Stimulated activated CD4-positive, alpha-beta T cell treated with anti-CD3 and anti-CD28 coated beads, Interleukin-15, amount 100 ng/mL, for 24 hours (primary cell): ENCODE data around the gene SLC43A3.
"Not testable (repeated sequence)": the region's sequence is repeated elsewhere in the genome, so short reads cannot be mapped to it uniquely, and the experiment has no call there.

Experiments
- DNase-seq: peaks from one replicate; pipeline ENCODE4 v3.0.0-alpha.2; 2020

SLC43A3 gene

DNA sequence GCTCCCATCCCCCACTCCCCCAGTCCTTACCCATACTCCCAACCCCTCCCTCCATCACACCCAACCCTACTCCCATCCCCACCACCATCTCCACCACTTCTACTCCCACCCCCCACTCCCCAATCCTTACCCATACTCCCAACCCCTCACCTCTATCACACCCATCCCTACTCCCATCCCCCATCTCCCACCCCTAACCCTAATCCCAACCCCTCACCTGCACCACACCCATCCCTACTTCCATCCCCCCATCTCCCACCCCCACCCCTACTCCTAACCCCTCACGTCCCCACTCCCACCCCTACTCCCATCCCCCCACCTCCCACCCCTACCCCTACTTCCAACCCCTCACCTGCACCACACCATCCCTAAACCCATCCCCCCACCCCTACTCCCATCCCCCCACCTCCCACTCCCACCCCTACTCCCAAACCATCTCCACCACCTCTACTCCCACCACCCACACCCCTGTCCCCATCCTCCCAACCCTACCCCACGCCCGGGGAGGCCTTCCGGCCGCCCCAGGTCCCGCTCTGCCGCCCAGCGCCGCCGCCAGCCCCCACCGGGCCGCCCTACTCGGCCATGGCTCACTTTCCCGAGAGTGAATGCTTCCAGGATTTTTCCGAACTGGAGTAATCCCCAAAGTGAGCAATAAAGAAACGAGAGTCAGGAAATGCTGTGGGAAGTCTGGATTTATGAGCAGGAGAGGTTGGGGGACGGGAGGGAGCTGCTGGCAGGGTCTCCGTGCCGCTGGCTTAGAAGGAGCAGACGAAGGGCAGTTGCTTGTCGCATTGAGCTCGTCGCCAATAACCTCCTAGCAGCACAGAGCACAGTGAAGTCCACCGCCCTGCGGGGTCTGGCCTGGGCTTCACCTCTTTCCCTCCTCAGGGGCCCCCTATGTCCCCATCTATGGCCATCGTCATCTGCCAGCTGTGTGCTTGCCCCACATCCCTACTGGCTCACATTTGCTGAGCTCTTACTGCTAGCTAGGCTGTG lies 50.5 kb downstream of the SLC43A3 start:
- no peak for DNase-seq

DNA sequence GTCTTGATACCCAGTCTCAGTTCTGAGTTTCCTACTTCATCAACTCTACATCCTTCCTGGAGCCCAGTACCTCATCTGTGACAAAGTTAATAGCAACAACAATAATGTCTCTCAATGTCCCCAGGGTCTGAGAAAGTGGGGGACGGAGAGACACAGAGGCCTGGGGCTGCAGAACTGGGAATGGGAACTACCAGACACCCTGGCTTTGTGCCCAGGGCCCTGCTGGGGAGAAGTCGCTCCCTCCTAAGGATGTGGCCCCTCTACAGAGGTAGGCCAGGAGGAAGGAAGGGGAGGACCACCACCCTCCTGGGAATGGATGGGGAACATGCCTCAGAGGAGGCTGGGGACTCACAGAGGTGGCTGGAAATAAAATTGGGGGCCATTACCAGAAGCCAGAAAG lies 51.4 kb downstream of the SLC43A3 start:
- DNase-seq, result no peak

DNA sequence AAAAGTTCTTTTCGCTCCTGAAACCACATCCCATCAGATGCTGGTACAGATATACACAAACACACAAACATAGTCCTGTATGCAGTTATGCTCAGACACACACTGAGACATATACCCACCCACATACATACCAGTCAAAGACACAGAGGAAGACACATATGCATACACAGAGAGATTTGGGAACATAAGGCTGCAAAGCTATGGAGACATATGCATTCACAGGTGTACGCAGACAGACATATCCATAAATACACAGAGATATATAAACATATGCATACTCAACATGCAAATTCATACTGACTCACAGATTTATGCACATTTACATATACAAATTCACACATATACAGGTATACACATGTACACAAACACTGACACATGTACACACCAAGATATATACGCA lies 52.0 kb downstream of the SLC43A3 start:
- DNase-seq, result no peak

DNA sequence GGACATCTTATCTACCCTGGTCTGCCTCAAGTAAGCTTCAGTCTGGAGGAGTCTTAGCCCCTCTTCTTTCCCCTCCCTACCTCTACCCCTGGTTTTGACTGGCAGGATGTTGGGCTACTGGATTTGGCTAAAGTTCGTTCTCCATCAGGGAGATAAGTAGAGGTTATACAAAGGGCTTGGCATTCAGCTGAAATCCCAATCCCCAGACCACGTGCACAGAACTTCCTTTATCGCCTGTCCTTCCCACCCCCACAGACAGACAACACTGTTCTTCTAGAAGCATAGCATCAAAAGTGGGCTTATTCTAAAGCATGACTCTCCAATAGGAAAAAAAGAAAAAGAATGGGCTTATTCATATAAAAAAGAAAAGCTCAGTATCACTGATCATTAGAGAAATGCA lies 53.8 kb downstream of the SLC43A3 start:
- DNase-seq, result no peak

DNA sequence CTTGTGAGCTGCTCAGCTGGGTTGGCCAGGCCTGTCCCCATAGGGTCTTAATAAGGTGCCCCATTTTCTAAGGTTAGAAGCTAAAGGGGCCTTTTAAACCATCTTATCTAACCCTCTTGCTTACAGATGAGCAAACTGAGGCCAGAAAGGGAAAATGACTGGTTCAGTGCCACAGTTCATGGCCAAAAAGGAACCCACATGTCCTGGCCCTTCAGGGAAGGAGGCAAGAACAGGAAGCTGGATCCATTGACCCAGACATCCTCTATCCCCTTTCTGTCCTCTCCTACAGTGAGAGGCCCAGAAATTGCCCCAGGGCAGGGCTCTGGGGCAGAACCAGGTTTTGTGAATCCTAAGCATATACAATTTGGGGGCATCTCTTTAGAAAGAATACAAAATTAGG lies 56.0 kb downstream of the SLC43A3 start:
- DNase-seq, result no peak

DNA sequence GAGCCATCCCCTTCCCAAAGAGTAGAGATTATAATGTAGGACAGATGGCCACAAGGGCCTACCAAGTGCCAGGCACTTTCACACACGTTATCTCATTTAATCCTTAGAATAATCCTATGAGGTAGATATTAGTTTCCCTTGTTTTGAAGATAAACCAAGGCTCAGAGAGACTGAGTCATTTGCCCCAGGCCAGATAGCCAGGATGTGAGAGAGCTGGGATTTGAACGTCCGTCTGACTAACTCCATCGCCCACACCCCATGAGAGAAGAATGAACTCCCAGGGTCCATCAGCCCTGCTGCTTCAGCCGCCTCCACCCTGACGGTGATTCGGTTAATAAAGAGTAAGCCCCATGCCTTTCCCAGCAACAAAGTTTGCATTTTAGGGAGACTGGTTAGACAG lies 56.7 kb downstream of the SLC43A3 start:
- DNase-seq, result no peak

DNA sequence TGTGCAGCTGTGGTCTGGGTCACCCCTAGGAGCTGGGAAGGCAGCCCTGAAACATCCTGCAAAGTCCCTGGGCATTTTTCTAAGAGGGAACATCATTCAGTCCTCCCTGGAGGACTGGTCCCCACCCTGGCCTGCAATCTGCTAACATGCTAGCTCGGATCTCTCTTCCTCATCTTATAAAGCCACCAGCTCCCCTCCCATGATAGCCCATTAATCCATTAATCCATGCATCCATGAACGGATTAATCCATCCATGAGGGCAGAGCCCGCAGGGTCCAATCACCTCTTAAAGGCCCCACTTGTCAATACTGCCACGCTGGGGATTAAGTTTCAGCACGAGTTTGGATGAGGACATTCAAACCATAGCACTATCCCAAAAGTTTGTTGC lies 58.1 kb downstream of the SLC43A3 start:
- DNase-seq, result no peak

DNA sequence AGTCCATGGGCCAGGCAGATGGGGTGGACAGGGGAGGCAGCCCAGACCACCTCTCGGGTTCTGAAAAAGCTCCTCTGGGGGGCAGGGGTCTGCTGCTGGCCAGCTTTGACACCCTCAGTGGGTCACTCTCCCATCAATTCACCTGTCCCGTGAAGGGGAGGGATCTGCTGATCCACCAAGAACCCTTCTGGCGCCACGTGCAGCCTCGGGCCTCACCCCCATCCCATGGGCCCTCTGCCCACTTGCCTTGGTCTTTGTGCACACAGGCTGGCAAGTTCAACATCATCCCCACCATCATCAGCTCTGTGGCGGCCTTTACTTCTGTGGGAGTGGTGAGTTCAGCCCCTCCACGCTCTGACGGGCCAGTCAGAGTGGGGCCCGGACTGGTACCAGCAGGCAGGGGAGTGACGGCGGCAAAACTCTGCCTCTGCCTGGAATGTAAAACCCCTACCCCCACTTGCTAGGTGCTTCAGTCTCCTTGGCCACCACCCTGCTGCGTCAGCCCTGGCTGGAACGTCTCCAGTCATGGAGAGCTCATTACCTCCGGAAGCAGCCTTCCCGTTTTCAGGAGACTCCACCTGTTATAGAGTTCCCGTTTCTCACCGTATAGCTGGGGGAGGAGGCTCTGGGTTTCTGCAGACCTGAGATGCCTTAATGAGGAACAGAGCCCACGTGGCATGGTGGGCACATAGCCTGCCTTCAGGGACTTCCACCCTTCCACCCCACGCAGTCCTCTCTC lies 58.6 kb downstream of the SLC43A3 start:
- DNase-seq, result no peak

DNA sequence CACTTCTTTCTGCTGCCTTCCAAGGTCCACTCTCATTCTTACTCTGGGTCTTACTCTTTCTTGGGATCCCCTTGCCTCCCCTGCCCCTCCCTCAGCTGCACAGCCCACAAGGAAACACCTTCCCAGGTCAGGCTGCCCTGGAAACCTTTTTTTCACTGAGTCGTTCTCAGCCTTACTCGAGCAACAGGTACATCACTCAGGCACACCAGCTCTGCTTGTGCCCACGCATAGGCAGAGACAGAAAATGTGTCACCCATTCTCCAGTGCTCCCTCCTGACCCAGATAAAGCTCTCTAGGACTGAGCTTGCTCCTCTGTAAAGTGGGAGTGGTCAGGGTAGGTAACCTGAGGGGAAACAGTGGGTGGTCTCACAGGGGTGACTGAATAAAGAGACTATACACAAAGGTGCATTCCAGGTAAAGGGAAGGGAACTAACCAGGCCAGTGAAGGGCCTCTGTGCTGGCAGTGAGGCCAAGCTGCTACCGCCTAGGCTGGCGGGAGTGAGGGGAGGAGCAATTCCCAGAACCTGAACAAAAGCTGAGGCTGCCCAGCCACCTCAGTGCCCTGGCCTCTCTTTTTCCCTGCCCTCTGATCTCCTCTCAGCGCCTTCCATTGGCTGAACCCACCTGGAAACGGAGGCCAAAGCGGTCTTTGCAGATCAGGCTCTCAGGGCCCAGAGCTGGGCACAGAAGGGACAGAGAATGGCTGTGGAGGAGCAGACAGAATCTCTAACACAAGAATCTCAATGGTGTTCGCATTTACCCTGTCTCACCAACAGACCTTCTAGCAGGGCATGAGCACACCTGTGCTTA lies 61.9 kb downstream of the SLC43A3 start:
- DNase-seq, result no peak

DNA sequence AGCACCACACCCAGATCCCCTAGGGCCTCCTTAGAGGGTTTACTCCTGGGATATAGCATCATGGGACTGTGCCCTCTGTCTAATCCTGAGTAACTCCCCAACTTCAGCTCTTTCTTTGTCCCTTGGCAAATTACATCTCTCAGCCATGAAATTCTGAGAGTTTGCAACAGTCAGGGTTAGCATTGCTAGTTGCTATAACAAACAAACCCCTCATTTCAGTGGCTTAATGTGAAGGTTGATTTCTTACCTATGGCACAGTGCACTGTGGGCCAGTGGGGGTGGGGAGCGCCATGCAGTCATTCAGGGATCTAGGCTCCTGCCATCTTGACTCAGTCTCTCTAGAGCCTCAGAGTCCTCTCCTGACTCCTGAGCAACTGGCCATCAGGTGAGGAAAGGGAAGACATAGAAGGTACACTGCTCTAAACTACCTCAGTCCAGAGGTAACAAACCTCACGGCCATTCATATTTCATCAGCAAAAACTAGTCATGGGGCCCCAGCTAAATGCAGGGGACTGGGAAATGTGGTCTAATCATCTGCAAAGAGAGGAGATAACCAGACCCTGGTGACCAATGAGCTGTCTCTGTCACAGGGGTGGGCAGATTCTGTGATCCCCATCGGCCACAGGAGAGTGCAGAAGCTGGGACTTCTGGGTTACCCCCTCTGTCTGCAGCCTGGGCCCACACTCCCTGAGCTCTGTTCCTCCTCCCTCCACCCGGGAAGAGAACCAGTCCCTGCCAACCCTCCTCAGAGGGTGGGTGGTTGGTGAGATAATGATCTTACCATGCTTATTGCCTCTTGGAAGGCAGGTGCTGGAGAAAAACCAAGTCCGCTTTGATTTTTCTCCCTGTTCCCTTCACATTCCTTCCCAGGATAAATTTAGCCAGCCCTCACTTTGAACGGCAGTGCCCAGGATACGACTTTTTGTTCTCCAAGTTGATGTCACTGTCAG lies 63.5 kb downstream of the SLC43A3 start:
- no peak for DNase-seq

DNA sequence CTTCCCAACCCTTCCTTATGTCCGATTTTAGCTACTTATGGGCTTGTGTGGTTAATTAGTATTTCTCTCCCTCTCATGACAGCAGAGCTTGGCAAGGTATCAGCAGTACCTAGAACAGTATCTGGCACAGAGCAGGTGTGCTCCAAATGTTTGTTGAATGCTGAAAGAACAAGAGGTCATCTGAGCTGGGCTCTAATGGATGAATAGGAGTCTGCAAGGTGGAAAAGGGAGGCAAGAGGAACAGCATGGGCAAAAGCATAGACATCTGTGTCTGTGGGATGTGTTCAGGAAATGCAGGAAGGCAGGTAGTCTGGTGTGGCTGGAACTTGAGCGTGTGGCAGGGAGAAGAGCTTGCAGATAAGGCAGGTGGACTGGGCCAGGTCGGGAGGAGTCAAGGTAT lies 65.0 kb downstream of the SLC43A3 start:
- DNase-seq, result no peak

DNA sequence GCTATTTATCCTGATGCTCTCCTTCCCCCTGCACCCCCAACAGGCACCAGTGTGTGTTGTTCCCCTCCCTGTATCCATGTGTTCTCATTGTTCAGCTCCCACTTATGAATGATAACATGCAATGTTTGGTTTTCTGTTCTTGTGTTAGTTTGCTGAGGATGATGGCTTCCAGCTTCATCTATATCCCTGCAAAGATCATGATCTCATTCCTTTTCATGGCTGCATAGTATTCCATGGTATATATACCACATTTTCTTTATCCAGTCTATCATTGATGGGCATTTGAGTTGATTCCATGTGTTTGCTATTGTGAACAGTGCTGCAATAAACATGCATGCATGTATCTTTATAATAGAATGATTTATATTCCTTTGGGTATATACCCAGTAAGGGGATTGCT lies 65.5 kb downstream of the SLC43A3 start:
- DNase-seq, result not testable (repeated sequence)

DNA sequence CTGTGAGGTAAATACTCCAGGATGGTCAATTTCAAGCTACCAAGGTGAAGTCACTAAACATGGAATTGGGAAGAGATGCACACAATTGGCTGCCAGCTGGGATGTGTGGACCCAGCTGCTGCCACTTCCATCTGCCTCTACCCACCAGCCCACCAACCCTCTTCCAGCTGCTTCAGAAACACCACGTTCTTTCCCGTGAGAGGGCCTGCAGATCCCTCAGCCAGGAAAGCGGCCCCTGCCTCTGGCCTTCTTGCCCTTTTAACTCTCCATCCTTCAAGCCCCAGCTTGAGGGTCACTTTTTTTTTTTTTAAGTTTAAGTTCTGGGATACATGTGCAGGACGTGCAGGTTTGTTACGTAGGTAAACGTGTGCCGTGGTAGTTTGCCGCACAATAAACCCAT lies 65.9 kb downstream of the SLC43A3 start:
- DNase-seq, result no peak

DNA sequence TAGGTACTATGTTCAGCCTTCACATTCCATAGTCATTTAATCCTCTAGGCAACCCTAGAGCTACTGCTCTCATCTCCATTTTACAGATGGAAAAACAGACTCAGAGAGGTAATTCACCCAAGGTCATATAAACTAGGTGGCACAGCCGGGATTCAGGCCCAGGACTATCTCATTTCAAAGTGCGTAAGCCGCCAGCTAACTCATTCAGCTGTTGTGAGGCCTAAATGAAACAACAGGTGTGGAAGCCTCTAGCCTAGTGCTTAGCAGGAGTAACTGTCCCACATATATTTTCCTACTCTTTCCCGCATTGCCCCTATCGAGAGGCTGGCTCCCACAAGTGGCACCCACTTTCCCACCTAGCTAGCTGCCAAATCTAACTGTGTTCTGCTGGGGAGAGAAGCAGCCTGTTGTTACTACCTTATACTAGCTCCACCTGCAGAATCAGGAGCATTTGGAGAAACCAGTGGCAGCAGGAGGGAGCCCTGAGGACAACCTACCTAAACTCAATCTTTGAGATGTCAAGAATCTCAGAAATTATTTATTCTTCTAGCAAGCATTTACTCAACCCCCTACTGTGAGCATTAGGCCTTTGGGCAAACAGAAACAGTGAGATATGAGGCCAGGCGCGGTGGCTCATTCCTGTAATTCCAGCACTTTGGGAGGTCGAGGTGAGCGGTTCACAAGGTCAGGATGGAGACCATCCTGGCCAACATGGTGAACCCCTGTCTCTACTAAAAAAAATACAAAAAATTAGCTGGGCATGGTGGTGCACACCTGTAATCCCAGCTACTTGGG lies 66.8 kb downstream of the SLC43A3 start:
- no peak for DNase-seq

DNA sequence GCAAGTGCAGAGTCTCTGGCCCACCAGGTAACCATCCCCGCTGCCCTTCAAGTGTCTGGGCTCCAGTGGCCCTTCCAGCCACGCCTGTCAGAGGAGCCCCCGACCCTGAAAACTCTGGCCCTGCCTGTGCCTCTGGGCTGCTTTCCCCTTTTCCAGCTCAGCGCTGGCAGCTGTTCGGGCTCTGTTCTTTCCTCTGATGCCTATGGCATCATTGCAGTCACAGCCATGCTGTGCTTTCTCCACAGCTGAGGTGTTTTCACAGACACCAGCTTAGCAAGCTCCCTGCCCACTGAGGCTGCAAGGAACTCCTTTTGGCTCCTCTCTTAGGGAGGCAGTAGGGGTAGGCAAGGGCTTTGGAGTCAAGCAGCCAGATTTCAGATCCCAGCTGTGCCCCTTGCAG lies 67.5 kb downstream of the SLC43A3 start:
- no peak for DNase-seq

DNA sequence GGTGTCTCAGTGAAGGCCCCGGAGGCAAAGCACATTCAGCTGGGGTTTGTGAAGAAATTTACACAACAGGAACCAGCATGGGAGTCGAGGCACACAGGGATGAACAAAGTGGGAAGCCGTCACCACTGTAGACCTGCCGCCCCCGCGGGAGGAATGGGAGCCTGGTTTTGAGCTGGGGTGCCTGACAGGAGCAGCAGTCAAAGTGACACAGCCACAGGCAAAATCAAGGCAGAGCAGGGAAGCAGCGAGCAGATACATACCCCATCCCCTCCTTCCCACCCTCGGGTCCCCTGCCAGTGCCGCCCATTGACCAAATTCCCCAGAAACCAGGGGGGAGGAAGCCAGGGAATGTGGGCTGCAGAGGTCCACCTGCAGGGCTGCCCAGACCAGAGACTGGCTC lies 67.9 kb downstream of the SLC43A3 start:
- no peak for DNase-seq

DNA sequence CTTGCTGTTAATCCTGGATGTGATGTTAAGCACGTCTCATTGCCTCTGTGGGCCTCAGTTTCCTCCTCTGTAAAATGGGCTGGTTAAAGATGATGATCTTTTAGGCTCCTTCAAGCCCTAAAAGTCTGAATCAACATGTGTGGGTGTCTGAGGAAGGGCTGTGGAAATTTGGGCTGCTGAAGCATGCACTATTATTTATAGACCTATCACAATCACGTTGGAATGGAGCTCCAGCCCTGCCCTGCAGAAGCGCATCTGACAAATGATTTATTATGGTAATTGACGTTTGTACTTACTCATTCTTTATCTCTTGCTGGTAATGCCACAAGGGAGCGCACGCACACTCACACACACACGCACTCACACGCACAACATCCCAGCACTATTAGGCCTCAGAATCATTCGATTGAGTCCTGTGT lies 68.4 kb downstream of the SLC43A3 start:
- no peak for DNase-seq

DNA sequence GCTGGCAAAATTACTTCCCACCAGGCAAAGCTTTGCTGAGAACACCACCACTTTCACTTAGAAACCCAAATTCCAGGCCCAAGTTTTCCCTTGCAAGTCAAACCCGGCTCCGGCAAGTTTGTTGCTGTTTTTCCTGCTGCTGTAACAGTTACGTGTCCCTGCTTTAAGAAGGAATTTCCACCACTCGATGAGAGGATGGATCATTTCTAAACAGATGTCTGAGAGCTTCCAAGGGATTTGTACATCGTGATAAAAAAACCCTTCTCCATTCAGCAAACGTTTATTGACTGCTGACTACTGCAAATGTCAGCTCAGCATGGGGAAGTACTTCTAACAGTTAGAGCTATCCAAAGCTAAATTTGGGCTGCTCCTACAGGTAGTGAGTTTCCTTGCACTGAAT lies 69.1 kb downstream of the SLC43A3 start:
- no peak for DNase-seq

DNA sequence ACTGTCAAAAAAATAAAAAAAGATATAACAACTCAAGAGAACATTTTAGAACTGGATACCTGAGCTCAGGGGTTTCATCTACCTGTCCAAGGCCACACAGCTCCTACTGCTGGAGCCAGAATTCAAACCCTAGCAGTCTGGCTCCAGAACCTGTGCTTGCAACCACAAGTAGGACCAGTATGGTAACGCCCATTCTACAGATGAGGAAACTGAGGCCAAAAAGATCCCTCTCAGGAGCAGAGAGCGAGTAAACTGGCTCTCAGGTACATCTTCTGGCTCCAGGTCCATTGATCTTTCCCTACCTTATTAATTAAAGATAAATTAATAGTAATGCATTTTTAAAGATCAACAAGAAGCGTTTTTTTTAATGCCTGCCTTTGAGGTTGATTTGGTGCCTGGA lies 69.6 kb downstream of the SLC43A3 start:
- no peak for DNase-seq
